T-helper 1 cell (primary cell): ENCODE data around the gene LRP2BP.

Experiments used
- DNase-seq, 5 donors: peaks; one replicate each; pipeline ENCODE4 v3.0.0-alpha.2; 2012 to 2020
- total RNA-seq, 4 donors: gene quantifications; one replicate each; lab custom pipeline; 2026; lab: John Stamatoyannopoulos, UW

LRP2BP gene
- 8.5 to 16.3 (median 9.3) reads per million in 4 donors for total RNA-seq

GRCh38 chr4:185395238-185395955 is at the start of gene LRP2BP:
TSS of gene LRP2BP (minus strand) at chr4:185395924. CDS start at chr4:185378186, 17,738 bp downstream.
- peak in 1 of 5 donors; percentile 44 for DNase-seq

GRCh38 chr4:185445209-185445608 is 49.5 kb upstream of the LRP2BP start:
- no peak for DNase-seq

- no peak for DNase-seq
Measured at GRCh38 chr4:185441479-185441878, 45.8 kb upstream of the LRP2BP start.

- peak in 1 of 5 donors; percentile 11 for DNase-seq
Measured at GRCh38 chr4:185437809-185438208, 42.1 kb upstream of the LRP2BP start.

GRCh38 chr4:185435466-185435865 is 39.7 kb upstream of the LRP2BP start:
- DNase-seq, result no peak

- DNase-seq, result no peak
Measured at GRCh38 chr4:185429660-185430059, 33.9 kb upstream of the LRP2BP start.

- no peak for DNase-seq
Measured at GRCh38 chr4:185426960-185427688, 31.4 kb upstream of the LRP2BP start.

- DNase-seq, result peak; percentile 75 to 90 (median 86)
Measured at GRCh38 chr4:185425647-185426352, 30.1 kb upstream of the LRP2BP start, which contains the start of gene UFSP2. TSS of gene UFSP2 (minus strand) at chr4:185425964. CDS start at chr4:185425868, 96 bp downstream.

GRCh38 chr4:185424905-185425646 is 29.4 kb upstream of the LRP2BP start:
- DNase-seq, result peak in 1 of 5 donors; percentile 7

- DNase-seq, result no peak
Measured at GRCh38 chr4:185421366-185422124, 25.8 kb upstream of the LRP2BP start.

- DNase-seq, result no peak
Measured at GRCh38 chr4:185416955-185417354, 21.2 kb upstream of the LRP2BP start.

- DNase-seq, result no peak
Measured at GRCh38 chr4:185412412-185412811, 16.7 kb upstream of the LRP2BP start.

- DNase-seq, result no peak
Measured at GRCh38 chr4:185411849-185412248, 16.1 kb upstream of the LRP2BP start.

GRCh38 chr4:185408432-185408831 is 12.7 kb upstream of the LRP2BP start:
- no peak for DNase-seq

- no peak for DNase-seq
Measured at GRCh38 chr4:185405296-185405999, 9.7 kb upstream of the LRP2BP start.

- DNase-seq, result no peak
Measured at GRCh38 chr4:185404031-185404430, 8.3 kb upstream of the LRP2BP start.

- DNase-seq, result no peak
Measured at GRCh38 chr4:185399466-185399865, 3.7 kb upstream of the LRP2BP start.

- no peak for DNase-seq
Measured at GRCh38 chr4:185398618-185399017, 2.9 kb upstream of the LRP2BP start.

GRCh38 chr4:185396724-185397385 is 1.1 kb upstream of the LRP2BP start, which contains the start of gene ANKRD37:
TSS of gene ANKRD37 (plus strand) at chr4:185396841. CDS start at chr4:185396924, 83 bp downstream.
- peak in 1 of 5 donors; percentile 2 for DNase-seq
